Peyer's patch (tissue), 4 donors: ENCODE data around the gene SSR2. TPM values are rescaled to one million over a fixed set of nuclear protein-coding genes. Genes with fewer than 3 reads are reported as not detected.

Source experiments
- DNase-seq, 3 donors: peaks; one replicate each; pipeline ENCODE4 v3.0.0-alpha.2; 2017 to 2019
- H3K27ac ChIP-seq, 4 donors: fragments of 200-600 bp; sonication (generic); one replicate each; pipeline ENCODE4 v1.5.1; 2016 to 2019
- H3K27me3 ChIP-seq, 2 donors: fragments of 200-600 bp; sonication (generic); one replicate each; pipeline ENCODE4 v1.5.1; 2019
- H3K36me3 ChIP-seq, 3 donors: fragments of 200-600 bp; sonication (generic); one replicate each; pipeline ENCODE4 v1.5.1; 2016 to 2019
- H3K4me1 ChIP-seq, 4 donors: fragments of 200-600 bp; sonication (generic); one replicate each; pipeline ENCODE4 v1.5.1; 2016 to 2019
- H3K4me3 ChIP-seq, 4 donors: fragments of 200-600 bp; sonication (generic); 1 replicate in 3 of 4; 2 replicates in 1 of 4; pipeline ENCODE4 v1.5.1; 2016 to 2019; ENCODE audit warnings: mild to moderate bottlenecking in 1 of 4
- H3K9me3 ChIP-seq, 4 donors: fragments of 200-600 bp; sonication (generic); one replicate each; pipeline ENCODE4 v1.5.1; 2016 to 2019; ENCODE audit warnings: mild to moderate bottlenecking in 1 of 4
- CTCF ChIP-seq, 6 experiments: fragments of 450-650 bp in 4 of 6; fragments of 200-600 bp in 2 of 6; sonication (generic) in 1 of 6; IDR thresholded peaks; one replicate each; pipeline ENCODE4 v1.5.1; 2017 to 2019; ENCODE audit warnings: antibody characterized with exemption in 6 of 6, mild to moderate bottlenecking in 3 of 6, moderate library complexity in 1 of 6
- POLR2A ChIP-seq, 2 donors: fragments of 450-650 bp; IDR thresholded peaks; one replicate each; pipeline ENCODE4 v1.5.1; 2017; ENCODE audit warnings: antibody characterized with exemption in 2 of 2, mild to moderate bottlenecking in 2 of 2, moderate library complexity in 2 of 2
- total RNA-seq, 4 donors: library from RNA; depleted of rRNA; stranded (reverse); fragments of >200 nt; gene quantifications; one replicate each; pipeline ENCODE4 v1.1.0, GENCODE V29; 2016

Gene SSR2
- total RNA-seq, 4 donors from 2014 or later = 133 to 269 (median 202) TPM

GRCh38 chr1:155968051-155968400 lies 52.7 kb downstream of the SSR2 start:
- Histone ChIP-seq H3K27me3 (no peaks in the 10 kb centered on the region), H3K4me3 (no peak overlapping the region), H3K4me1 (peaks cover 0 to 64% (median 43%) of the 10 kb centered on the region in 4 donors), H3K9me3 (no peaks in the 10 kb centered on the region), H3K36me3 (peaks cover 0 to 71% (median 0%) of the 10 kb centered on the region in 3 donors), H3K27ac (peak overlapping the region; percentile 49 to 72 (median 66))
- TF ChIP-seq POLR2A (IDR thresholded peaks at IDR 0.05) = no peak
- no peak for TF ChIP-seq CTCF (IDR thresholded peaks at IDR 0.05)
- DNase-seq = no peak

GRCh38 chr1:155967341-155968050 lies 53.3 kb downstream of the SSR2 start:
- H3K27ac ChIP-seq = peak overlapping the region; percentile 49 to 72 (median 66)
- peaks cover 0 to 77% (median 0%) of the 10 kb centered on the region in 3 donors for H3K36me3 ChIP-seq
- H3K4me3 ChIP-seq = no peak overlapping the region
- peaks cover 0 to 64% (median 40%) of the 10 kb centered on the region in 4 donors for H3K4me1 ChIP-seq
- no peaks in the 10 kb centered on the region for H3K9me3 ChIP-seq
- DNase-seq = peak in 1 of 3 donors; percentile 60
- TF ChIP-seq CTCF (IDR thresholded peaks at IDR 0.05) (no peak), POLR2A (IDR thresholded peaks at IDR 0.05) (no peak)
- no peaks in the 10 kb centered on the region for H3K27me3 ChIP-seq

- H3K27ac ChIP-seq = peak overlapping the region in 3 of 4 donors; percentile 63 to 72 (median 70)
Measured at GRCh38 chr1:155966750-155967149, 54.0 kb downstream of the SSR2 start.

GRCh38 chr1:155966135-155966534 lies 54.6 kb downstream of the SSR2 start:
- Histone ChIP-seq H3K36me3 (peaks cover 0 to 90% (median 2%) of the 10 kb centered on the region in 3 donors), H3K27me3 (no peaks in the 10 kb centered on the region), H3K4me3 (no peak overlapping the region), H3K4me1 (peaks cover 0 to 55% (median 37%) of the 10 kb centered on the region in 4 donors), H3K9me3 (no peaks in the 10 kb centered on the region), H3K27ac (peak overlapping the region in 1 of 4 donors; percentile 63)
- DNase-seq = no peak
- TF ChIP-seq CTCF (IDR thresholded peaks at IDR 0.05) (no peak), POLR2A (IDR thresholded peaks at IDR 0.05) (no peak)

More at GRCh38 chr1:155966750-155967149, 54.0 kb downstream of the SSR2 start:
- no peak overlapping the region for H3K4me3 ChIP-seq
- no peaks in the 10 kb centered on the region for H3K9me3 ChIP-seq
- H3K27me3 ChIP-seq = no peaks in the 10 kb centered on the region
- H3K36me3 ChIP-seq = peaks cover 0 to 84% (median 0%) of the 10 kb centered on the region in 3 donors
- no peak for DNase-seq
- peaks cover 0 to 58% (median 36%) of the 10 kb centered on the region in 4 donors for H3K4me1 ChIP-seq
- TF ChIP-seq POLR2A (IDR thresholded peaks at IDR 0.05) = no peak
- no peak for TF ChIP-seq CTCF (IDR thresholded peaks at IDR 0.05)

GRCh38 chr1:155964193-155964592 lies 56.6 kb downstream of the SSR2 start:
- no peak overlapping the region for H3K27ac ChIP-seq
- peaks cover 0 to 100% (median 2%) of the 10 kb centered on the region in 3 donors for H3K36me3 ChIP-seq
- H3K9me3 ChIP-seq = no peaks in the 10 kb centered on the region
- H3K27me3 ChIP-seq = no peaks in the 10 kb centered on the region
- no peak overlapping the region for H3K4me3 ChIP-seq
- TF ChIP-seq CTCF (IDR thresholded peaks at IDR 0.05) (no peak), POLR2A (IDR thresholded peaks at IDR 0.05) (no peak)
- DNase-seq = no peak
- H3K4me1 ChIP-seq = peaks cover 0 to 35% (median 23%) of the 10 kb centered on the region in 4 donors
